Measurements from ENCODE around the gene EI24.

The EI24 gene

GRCh38 chr11:125627236-125627910 lies 58.1 kb downstream of the EI24 start:
- DNase-seq (ENCODE audit: low read depth in 3 of 3), result no peak
